GM19025 (cell line): ENCODE measurements around the gene DCANP1.

Experiments used
- ATAC-seq: cut with Tn5 transposase; IDR thresholded peaks from one replicate; pipeline ENCODE4 v1.9.1; 2021; ENCODE audit warnings: mild to moderate bottlenecking, low read depth, moderate library complexity; ENCODE audit not compliant: unreplicated experiment

Gene DCANP1

DNA sequence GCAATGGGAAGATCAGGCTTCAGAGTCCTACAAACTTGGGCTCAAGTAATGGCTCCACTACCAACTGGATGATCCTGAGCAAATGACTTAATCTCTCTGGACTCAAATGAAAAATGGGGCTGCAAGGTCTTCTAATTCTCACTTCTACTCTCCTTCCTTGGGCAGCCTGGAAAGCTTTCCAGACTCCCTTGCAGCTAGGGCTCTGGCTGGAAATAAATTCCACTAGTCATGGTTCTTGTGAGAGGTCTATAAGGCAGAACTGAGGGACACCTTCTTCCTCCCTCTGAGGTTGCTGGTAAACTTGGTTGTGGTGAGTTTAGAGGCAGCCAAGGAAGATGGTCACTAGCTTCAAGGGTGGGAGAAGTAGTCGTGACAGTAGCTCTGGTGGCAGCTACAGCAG is 18.6 kb downstream of the DCANP1 start:
- ATAC-seq: no peak

DNA sequence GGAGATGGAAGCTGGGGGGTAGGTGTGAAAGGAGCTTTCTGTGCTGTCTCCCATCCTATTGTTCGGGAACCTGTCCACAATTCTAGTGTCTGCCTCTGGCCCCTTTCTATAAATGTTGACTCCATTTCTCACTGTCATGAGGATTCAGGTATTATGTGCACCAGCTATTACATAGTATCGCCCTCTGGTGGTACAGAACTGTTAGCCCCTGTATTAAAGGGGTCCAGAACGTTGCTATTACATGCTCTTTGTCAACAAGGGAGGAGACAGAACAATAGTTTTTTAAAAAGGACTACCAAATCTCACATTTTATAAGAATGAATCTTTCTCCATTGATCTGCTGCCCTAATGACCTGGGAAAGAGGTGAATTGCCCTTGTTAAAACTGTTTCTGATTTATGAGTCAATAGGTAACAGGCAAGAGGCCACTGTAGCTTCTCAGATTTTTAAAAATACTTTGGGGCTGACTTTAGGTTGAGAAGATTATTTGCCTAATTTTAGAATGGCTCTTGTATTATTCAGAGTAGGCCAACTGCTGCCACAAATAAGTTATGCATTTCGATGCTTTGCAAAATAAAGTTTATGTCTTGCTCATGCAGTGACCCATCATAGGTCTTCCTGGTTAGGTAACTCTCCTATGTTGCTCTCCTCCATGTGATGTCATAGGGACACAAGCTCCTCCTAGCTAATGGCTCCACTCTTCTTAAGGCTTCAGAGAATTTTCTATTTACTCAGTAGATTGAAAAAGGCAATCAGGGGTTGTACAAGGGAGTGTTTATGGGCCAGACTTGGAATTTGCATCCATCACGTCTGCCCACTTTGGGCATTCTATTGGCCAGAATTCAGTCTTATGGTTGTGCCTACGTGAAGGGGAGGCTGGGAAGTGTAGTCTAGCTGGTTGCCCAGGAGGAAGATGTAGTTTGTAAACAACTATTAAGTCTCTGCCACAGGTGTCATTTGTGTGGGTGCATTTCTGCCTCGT is 20.8 kb downstream of the DCANP1 start:
- no peak for ATAC-seq

- no peak for ATAC-seq
Observed at GRCh38 chr5:135425641-135426040, 21.5 kb downstream of the DCANP1 start.

DNA sequence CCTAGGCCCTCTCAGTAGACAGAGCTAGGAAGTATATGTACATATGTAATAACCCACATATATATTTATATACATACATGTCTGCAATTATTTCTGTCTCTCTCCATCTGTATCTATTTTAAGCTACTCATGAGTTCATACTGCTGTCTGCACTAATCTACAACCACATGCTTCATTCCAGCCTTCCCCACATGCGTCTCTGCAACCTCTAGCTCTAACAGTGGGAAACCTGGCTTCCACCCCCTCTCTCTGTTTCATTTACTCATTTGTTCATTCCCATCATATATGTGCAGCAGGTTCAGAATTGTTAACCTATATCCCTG is 23.3 kb downstream of the DCANP1 start:
- no peak for ATAC-seq

DNA sequence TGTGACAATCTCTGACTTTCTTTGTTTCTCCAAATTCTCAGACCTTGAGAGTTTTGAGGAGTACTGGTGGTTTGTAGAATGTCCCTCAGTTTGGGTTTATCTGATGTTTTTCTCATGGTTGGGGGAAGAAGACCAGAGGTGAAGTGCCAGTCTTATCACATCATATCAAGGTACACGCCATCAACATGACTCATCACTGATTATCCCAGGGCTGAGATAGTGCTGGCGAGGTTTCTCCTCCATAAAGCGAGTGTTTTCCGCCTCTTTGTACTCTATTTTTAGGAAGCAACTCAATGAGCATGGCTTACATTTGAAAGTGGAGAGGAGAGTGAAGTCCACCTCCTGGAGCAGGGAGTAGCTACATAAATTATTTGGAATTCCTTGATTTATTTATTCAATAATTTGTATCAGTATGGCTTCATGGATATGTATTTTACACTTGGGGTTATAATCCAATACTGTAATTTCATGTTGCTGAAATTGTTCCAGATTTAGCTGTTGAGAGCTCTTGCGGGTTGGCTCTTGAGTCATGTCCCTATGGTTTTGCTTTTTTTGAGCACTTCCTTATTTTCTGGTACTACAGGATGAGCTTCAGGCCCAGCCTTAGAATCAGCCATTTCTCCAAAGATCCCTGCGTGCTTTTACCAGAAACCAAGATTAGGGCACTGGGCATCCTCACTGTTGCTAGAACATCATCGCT is 23.9 kb downstream of the DCANP1 start:
- no peak for ATAC-seq

- no peak for ATAC-seq
Observed at GRCh38 chr5:135422419-135422818, 24.7 kb downstream of the DCANP1 start.

DNA sequence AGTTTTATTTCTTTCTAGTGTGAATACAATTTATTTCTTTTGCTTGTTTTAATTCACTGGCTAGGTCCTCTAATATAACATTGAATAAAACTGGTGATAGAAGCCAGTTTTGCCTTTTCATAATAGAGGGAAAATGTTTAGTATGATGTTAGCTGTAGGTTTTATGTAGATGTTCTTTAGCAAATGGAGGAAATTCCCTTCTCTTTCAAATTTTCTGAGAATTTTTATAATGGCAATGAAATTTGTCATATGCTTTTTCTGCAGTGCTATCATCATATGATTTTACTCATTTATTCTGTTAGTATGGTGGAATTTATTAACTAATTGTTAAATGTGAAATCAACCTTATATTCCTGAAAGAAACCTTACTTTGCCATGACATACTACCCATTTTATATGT is 30.1 kb downstream of the DCANP1 start:
- ATAC-seq: no peak

DNA sequence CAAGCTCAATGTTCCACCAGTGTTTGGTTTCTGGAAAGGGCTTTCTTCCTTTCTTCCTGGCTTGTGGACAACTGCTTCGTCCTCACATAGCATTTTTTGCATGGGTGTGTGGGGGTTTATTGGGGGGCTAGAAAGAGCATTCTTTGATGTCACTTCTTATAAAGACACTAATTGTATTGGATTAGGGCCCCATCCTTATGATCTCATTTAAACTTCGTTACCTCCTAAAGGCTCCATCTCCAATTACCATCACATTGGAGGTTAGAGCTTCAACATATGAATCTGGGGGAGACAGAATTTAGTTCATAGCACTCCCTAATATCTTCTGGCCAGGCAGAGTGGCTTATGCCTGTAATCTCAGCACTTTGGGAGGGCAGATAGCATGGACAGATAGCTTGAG is 42.1 kb downstream of the DCANP1 start:
- no peak for ATAC-seq

- no peak for ATAC-seq
Observed at GRCh38 chr5:135402031-135402430, 45.1 kb downstream of the DCANP1 start.

DNA sequence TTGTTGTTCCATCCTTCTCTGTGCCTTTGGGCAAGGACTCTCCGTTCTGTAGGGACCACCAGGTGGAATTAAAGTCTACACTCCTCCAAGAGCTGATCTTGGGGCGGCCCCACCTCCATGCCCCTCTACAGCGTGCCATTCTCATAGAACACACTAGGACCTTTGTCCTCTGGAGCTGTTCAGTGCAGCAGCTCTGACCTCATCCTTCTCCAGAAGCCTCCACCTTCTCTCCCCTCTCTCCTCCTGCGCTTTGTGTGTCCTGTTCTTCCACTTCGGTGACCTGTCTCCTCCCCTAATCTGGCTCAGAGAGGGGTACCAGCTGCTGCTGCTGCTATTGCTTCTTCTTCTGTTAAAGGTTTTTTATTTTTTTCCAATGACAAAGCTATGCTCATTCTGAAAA is 46.3 kb downstream of the DCANP1 start:
- ATAC-seq: no peak

DNA sequence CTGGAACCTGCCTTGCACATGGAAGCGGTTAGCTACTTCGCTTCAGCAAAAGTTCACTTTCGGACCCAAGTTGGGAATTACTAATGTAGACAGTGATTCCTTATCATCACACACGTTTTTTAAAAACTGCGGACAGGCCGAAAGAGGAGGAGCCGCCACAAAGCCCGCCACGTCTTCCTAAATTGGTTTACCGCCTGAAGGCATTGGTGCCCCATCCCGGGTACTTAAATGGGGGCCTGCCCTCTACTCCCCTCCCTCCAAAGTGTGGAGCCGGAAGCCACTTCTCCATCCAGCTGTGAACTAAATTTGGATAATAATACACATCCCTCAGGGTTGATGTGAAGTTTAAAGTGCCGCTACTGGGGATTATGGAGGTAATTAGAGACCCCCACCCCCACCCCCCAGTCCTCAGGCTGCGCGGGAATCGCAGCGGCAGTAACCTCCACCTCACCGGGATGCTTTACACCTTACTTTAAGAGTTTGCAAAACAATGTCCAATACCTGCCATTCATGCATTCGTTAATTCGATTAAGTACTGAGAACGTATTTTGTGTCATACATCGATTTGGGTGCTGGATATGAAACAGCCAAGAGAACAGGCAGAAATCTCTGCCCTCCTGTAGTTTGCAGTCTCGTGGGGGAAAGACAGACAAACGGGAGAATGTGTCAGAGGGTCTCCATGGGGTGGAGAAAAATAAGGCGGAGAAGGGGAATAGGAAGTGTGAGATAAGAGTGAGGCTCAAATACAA is 47.2 kb downstream of the DCANP1 start:
- no peak for ATAC-seq

DNA sequence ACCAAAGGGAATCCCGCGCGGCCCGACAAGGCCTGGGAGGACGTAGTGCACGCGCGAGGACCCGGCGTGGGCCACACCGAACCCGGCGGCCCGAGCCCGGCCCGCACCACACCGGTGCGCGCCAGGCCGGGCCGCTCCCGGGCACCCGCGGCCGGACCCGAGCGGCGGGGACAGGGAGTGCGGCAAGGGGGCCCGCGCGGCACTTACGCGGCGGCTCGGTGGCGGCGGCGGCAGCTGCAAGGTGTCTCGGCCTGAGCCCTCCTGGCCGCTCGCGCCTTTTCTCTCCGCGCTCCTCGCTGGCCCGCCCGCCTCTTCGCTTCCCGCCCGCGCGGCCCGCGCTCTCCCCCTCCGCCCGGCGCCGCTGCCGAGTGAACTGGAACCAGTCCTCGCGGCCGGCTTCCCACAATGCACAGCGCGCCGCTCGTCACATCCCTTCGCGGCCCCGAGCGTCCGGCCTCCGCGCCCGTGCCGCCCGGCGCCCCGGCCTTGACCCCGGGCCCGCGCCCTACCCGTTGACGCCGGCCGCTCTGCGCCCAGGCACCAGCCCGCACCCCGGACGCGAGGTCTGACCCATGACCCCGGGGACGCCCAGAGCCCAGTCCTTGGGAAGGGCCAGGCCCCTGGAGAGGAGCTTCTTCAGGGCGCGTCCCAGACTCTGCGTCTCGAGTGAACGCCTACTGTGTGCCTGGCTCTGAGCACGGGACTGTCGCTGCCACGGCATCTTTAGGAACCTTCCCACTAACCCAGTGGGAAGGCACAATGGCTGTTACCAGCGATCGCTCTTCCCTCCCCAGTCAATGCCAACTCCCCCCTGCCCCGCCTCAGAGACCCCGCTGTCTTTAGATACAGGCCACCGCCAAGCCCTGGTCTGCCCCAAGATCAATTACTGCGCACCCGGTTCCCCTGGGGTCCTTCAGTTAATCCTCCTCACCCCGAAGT is 48.0 kb downstream of the DCANP1 start, which contains the start of gene MACROH2A1:
MACROH2A1 (minus strand) TSS at position 377 of the 939 bp plus-strand sequence. CDS start 10,138 bp downstream, outside the sequence.
- ATAC-seq: peak; percentile 88

DNA sequence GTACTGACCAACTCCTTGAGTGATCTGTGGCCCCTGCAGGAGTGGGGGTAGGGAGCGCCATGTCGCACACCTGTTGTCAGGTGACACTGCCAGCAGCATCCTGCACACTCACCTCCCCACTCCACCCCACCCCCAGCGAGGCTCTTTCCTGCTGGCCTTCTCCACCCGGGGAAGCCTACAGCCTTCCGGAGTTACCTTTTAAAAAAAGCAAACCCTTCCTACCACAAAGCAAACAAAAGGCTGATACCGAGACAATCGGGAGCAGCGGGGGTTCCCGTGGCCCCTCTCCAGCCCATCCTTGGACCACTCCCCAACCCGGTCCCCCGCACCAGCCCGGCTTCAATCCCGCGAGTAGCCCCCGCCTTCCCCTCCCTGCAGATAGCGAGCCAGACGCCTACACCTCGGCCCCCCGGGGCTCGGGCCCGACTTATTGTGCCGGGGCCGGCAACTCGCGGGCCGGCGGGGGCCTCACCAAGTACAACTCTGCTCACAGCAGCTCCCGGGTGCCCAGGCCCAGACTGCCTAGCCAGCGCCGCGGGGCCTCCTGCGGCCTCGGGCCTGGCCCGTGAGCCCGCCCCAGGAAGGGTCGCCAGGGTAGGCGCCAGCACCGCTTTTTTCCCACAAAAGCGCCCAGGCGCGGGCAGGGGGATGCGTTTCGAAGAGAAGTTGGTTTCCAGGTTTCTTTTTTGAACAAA is 48.8 kb downstream of the DCANP1 start:
- ATAC-seq: peak; percentile 21

- ATAC-seq: no peak
Observed at GRCh38 chr5:135397084-135397483, 50.1 kb downstream of the DCANP1 start.

- ATAC-seq: no peak
Observed at GRCh38 chr5:135396459-135397055, 50.6 kb downstream of the DCANP1 start.

GRCh38 chr5:135395866-135396265 is 51.3 kb downstream of the DCANP1 start:
- no peak for ATAC-seq

- ATAC-seq: no peak
Observed at GRCh38 chr5:135395451-135395850, 51.7 kb downstream of the DCANP1 start.
